GM12878 (cell line): ENCODE measurements around the gene ANKRD53. TPM values are rescaled to one million over a fixed set of nuclear protein-coding genes. Genes with fewer than 3 reads are reported as not detected.

Experiments
- ATAC-seq: fragments of 200-7000 bp; cut with Tn5 transposase; 3 replicates; pipeline ENCODE4 v1.9.1; 2020; ENCODE audit warnings: mild to moderate bottlenecking, moderate library complexity
- BruUV-seq: library from RNA; stranded (reverse); fragments of 400-500 nt; replicated peaks from 2 replicates; lab custom pipeline; 2021; lab: Mats Ljungman, UMichigan
- CTCF ChIA-PET: fragments of 300-600 bp; sonication (Branson Sonifier 250); formaldehyde crosslinking; extraction: SDS; loops from one replicate; lab custom pipeline; 2021; ENCODE audit warnings: inconsistent platforms; lab: Yijun Ruan, JAX
- POLR2A ChIA-PET: fragments of 350-600 bp; formaldehyde crosslinking; extraction: SDS; loops from one replicate; lab custom pipeline; 2021; ENCODE audit warnings: inconsistent platforms; lab: Charles Lee
- RAD21 ChIA-PET: fragments of 300-600 bp; sonication (Branson Sonifier 250); formaldehyde crosslinking; loops from one replicate; lab custom pipeline; 2023; ENCODE audit warnings: antibody characterized with exemption; ENCODE audit not compliant: unreplicated experiment; lab: Charles Lee
- SMC1A ChIA-PET: fragments of 300-600 bp; sonication (Branson Sonifier 250); formaldehyde crosslinking; loops from one replicate; lab custom pipeline; 2023; ENCODE audit not compliant: unreplicated experiment, uncharacterized antibody; lab: Charles Lee
- DNase-seq: peaks from one replicate; pipeline ENCODE4 v3.0.0-alpha.2; 2011; ENCODE audit warnings: low read depth, low spot score
- FAIRE-seq: peaks from 3 replicates; lab custom pipeline; 2011; peaks lifted over from hg19 to GRCh38; lab: Jason Lieb, UNC
- H2AFZ ChIP-seq: 2 replicates; pipeline ENCODE4 v1.6.0; 2011; ENCODE audit warnings: low read depth, low read length, control low read depth; ENCODE audit not compliant: control insufficient read depth
- H3K27ac ChIP-seq: 2 replicates; pipeline ENCODE4 v1.5.1; 2011; ENCODE audit warnings: control low read depth; ENCODE audit not compliant: control insufficient read depth, insufficient read depth
- H3K27me3 ChIP-seq, 2 experiments: replicated peaks in 1 of 2; 2 replicates each; pipeline versions ENCODE4 v1.6.0 to v1.6.1; 2011; ENCODE audit warnings: low read length in 1 of 2; ENCODE audit not compliant: control insufficient read depth in 2 of 2, insufficient read depth in 2 of 2
- H3K36me3 ChIP-seq, 2 experiments: 2 replicates each; pipeline ENCODE4 v1.5.1; 2011; ENCODE audit warnings: low read length in 1 of 2; ENCODE audit not compliant: control insufficient read depth in 2 of 2, insufficient read depth in 2 of 2
- H3K4me1 ChIP-seq: 2 replicates; pipeline ENCODE4 v1.6.1; 2011; ENCODE audit warnings: mild to moderate bottlenecking, low read length, moderate library complexity, mixed read lengths; ENCODE audit not compliant: control insufficient read depth, insufficient read depth
- H3K4me2 ChIP-seq: 2 replicates; pipeline ENCODE4 v1.6.0; 2011; ENCODE audit warnings: control low read depth; ENCODE audit not compliant: control insufficient read depth, insufficient read depth
- H3K4me3 ChIP-seq: fragments of 200-600 bp; sonication (generic); 2 replicates; pipeline ENCODE4 v1.5.1; 2016
- H3K79me2 ChIP-seq: 2 replicates; pipeline ENCODE4 v1.6.0; 2011; ENCODE audit warnings: low read length; ENCODE audit not compliant: control insufficient read depth, insufficient read depth
- H3K9ac ChIP-seq: 2 replicates; pipeline ENCODE4 v1.8.0; 2011; ENCODE audit warnings: low read length, control low read depth, mixed read lengths; ENCODE audit not compliant: control insufficient read depth, insufficient read depth
- H3K9me3 ChIP-seq: replicated peaks from 3 replicates; pipeline ENCODE4 v1.5.1; 2011; ENCODE audit warnings: mild to moderate bottlenecking, low read length; ENCODE audit not compliant: control insufficient read depth, insufficient read depth
- H4K20me1 ChIP-seq: 2 replicates; pipeline ENCODE4 v1.6.0; 2011; ENCODE audit not compliant: control insufficient read depth, insufficient read depth
- ATF7 ChIP-seq: fragments of 450-650 bp; IDR thresholded peaks from 2 replicates; pipeline ENCODE4 v1.6.1; 2016; ENCODE audit warnings: low read depth, mild to moderate bottlenecking
- BHLHE40 ChIP-seq, 2 experiments: fragments of 450-650 bp in 1 of 2; IDR thresholded peaks; 2 replicates each; pipeline ENCODE4 v1.6.1; 2011 to 2017; ENCODE audit warnings: low read depth in 2 of 2, borderline replicate concordance in 1 of 2, improper control_type of control experiment in 1 of 2, low read length in 1 of 2, mild to moderate bottlenecking in 1 of 2
- CBX5 ChIP-seq: sonication (generic); IDR thresholded peaks from 2 replicates; pipeline ENCODE4 v1.6.1; 2016; ENCODE audit warnings: low read depth, moderate library complexity, mild to moderate bottlenecking, inconsistent platforms
- CHD4 ChIP-seq: fragments of 200-600 bp; sonication (generic); IDR thresholded peaks from 2 replicates; pipeline ENCODE4 v1.6.1; 2016; ENCODE audit warnings: mild to moderate bottlenecking
- EGR1 ChIP-seq, 2 experiments: IDR thresholded peaks; 1 replicate in 1 of 2; 2 replicates in 1 of 2; pipeline ENCODE4 v1.6.1; 2011 to 2012; ENCODE audit warnings: low read depth in 2 of 2, low read length in 2 of 2, borderline replicate concordance in 1 of 2, mild to moderate bottlenecking in 1 of 2, moderate library complexity in 1 of 2
- PML ChIP-seq: IDR thresholded peaks from 2 replicates; pipeline ENCODE4 v1.6.1; 2012; ENCODE audit warnings: low read length, inconsistent platforms
- RAD51 ChIP-seq: fragments of 450-650 bp; IDR thresholded peaks from 2 replicates; pipeline ENCODE4 v1.6.1; 2016; ENCODE audit warnings: moderate library complexity, mild to moderate bottlenecking, inconsistent platforms
- USF1 ChIP-seq: IDR thresholded peaks from 2 replicates; pipeline ENCODE4 v1.6.1; 2011; ENCODE audit warnings: borderline replicate concordance, low read depth, mild to moderate bottlenecking, moderate library complexity, mixed read lengths, low read length; ENCODE audit not compliant: insufficient read depth; ENCODE audit errors: extremely low read length
- ZNF384 ChIP-seq: IDR thresholded peaks from 2 replicates; pipeline ENCODE4 v1.6.1; 2012; ENCODE audit warnings: low read depth, mild to moderate bottlenecking, low read length, improper control_type of control experiment, borderline replicate concordance
- WGBS: methylation state at CpG from one replicate; pipeline ENCODE4 v1.1.6; 2016; ENCODE audit warnings: low lambda C conversion rate; ENCODE audit not compliant: insufficient replicate concordance, insufficient coverage; ENCODE audit errors: missing lambda C conversion rate; 5-methylcytosine and 5-hydroxymethylcytosine counted together
- in situ Hi-C: fragments of 300-500 bp; cut with MboI; formaldehyde crosslinking; loops from 9 replicates; pipeline ENCODE4 v1.14.3; 2018; ENCODE audit warnings: mixed read lengths
- intact Hi-C: fragments of 100-400 bp; cut with micrococcal nuclease; formaldehyde crosslinking; loops from one replicate; pipeline ENCODE4 v1.14.2; 2022; ENCODE audit not compliant: unreplicated experiment
- polyA plus RNA-seq, 11 experiments: library from polyadenylated mRNA; depleted of rRNA in 4 of 11; unstranded in 6 of 11; stranded (reverse) in 5 of 11; fragments of >200 nt; fragmentation: Nextera tagmentation in 4 of 11; fragmentation: Illumina TruSeq in 1 of 11; extraction: Ambion mirVana in 4 of 11; extraction: Trizol in 1 of 11; gene quantifications; 1 replicate in 1 of 11; 2 replicates in 10 of 11; pipeline versions ENCODE4 v1.2.1 to v1.2.3, GENCODE V29; 2011 to 2016; ENCODE audit warnings: inconsistent platforms in 2 of 11, missing spikeins in 2 of 11, low read depth in 1 of 11
- total RNA-seq, 4 experiments: library from RNA; depleted of rRNA in 3 of 4; stranded (reverse); fragments of >200 nt in 3 of 4; fragmentation: Illumina TruSeq in 1 of 4; extraction: Trizol in 1 of 4; gene quantifications; 2 replicates each; pipeline versions ENCODE4 v1.2.1 to v1.2.3, GENCODE V29; 2013 to 2021

ANKRD53 gene
- total and polyA plus RNA-seq, 10 of the 15 experiments (the other 5 are each of a cell fraction or from before 2014, with no cell fraction given): 0.04 TPM; not detected in 8

- H4K20me1 ChIP-seq: no peaks in the 10 kb centered on the region
- FAIRE-seq (no peak), ATAC-seq (no peak), DNase-seq (no peak)
- no TSS peak for BruUV-seq
- no peak overlapping the region for H3K4me2 ChIP-seq
- ChIA-PET RAD21 (interaction anchor here (1.2 kb wide), 1 partner anchor 173 kb away, joined by 4 read pairs; no protein-coding TSS in a partner anchor), POLR2A (no interaction called here), CTCF (interaction anchor here (1.1 to 2.2 kb wide), 8 partner anchors 9 to 680 kb away, joined by 3 to 10 read pairs (median 4); partner anchors contain the start of genes NAGK and TEX261), SMC1A (interaction anchor here (1.0 to 2.0 kb wide), 3 partner anchors 12 to 20 kb away, joined by 3 to 11 read pairs (median 4); no protein-coding TSS in a partner anchor)
- H3K27me3 ChIP-seq: no peaks in the 10 kb centered on the region
- in situ Hi-C loops (no loop called here), intact Hi-C loops (no loop called here)
- no peak overlapping the region for H3K4me3 ChIP-seq
- no peaks in the 10 kb centered on the region for H3K4me1 ChIP-seq
- no peaks in the 10 kb centered on the region for H3K79me2 ChIP-seq
- WGBS: 82% methylated on average over 8 of the region's 8 CpGs
- H2AFZ ChIP-seq: no peak overlapping the region
- H3K27ac ChIP-seq: no peak overlapping the region
- no peaks in the 10 kb centered on the region for H3K9me3 ChIP-seq
- H3K36me3 ChIP-seq: peaks cover 5 to 12% of the 10 kb centered on the region in 2 experiments; a peak in 3 of 4 replicates
- no peak overlapping the region for H3K9ac ChIP-seq
- TF ChIP-seq EGR1 (IDR thresholded peaks at IDR 0.05; ENCODE audit: borderline replicate concordance in 1 of 2, low read depth in 2 of 2, low read length in 2 of 2): no peak
- no peak for TF ChIP-seq ATF7
- TF ChIP-seq CBX5: no peak
- no peak for TF ChIP-seq USF1
- TF ChIP-seq RAD51: no peak
- no peak for TF ChIP-seq BHLHE40 (IDR thresholded peaks at IDR 0.05; ENCODE audit: borderline replicate concordance in 1 of 2, low read depth in 2 of 2, low read length in 1 of 2)
- no peak for TF ChIP-seq PML
- TF ChIP-seq CHD4: no peak
- no peak for TF ChIP-seq ZNF384
Measured at GRCh38 chr2:70983506-70984227, 5.2 kb downstream of the ANKRD53 start.
